ENCODE data around the gene GRK4.
A peak's percentile ranks its signal among the peaks of the same experiment; 100 is the strongest.
"Not testable (repeated sequence)": the region's sequence is repeated elsewhere in the genome, so short reads cannot be mapped to it uniquely, and the experiment has no call there.

GRK4 gene

GRCh38 chr4:2963175-2963965 is at the start of gene GRK4, which contains the start of gene NOP14:
Gene GRK4, plus strand, starts transcription at chr4:2963571. Its CDS starts 500 bp downstream, at chr4:2964071.
Gene NOP14, minus strand, starts transcription at chr4:2963406. Its CDS starts 87 bp downstream, at chr4:2963319.
- peak; percentile 99 for DNase-seq (ENCODE audit: low spot score)

GRCh38 chr4:2914256-2915126 is 48.9 kb upstream of the GRK4 start:
- no peak for DNase-seq (ENCODE audit: low spot score)

- no peak for DNase-seq (ENCODE audit: low spot score)
These were observed 47.6 kb upstream of the GRK4 start for GRCh38 chr4:2915789-2916188.

GRCh38 chr4:2916696-2917095 is 46.7 kb upstream of the GRK4 start:
- not testable (repeated sequence) for DNase-seq (ENCODE audit: low spot score)

- DNase-seq (ENCODE audit: low spot score): not testable (repeated sequence)
These were observed 45.1 kb upstream of the GRK4 start for GRCh38 chr4:2918300-2918699.

- not testable (repeated sequence) for DNase-seq (ENCODE audit: low spot score)
These were observed 44.7 kb upstream of the GRK4 start for GRCh38 chr4:2918714-2919113.

GRCh38 chr4:2922453-2923101 is 40.8 kb upstream of the GRK4 start:
- DNase-seq (ENCODE audit: low spot score): not testable (repeated sequence)

- DNase-seq (ENCODE audit: low spot score): no peak
These were observed 40.2 kb upstream of the GRK4 start for GRCh38 chr4:2923141-2923551.

GRCh38 chr4:2923668-2924173 is 39.6 kb upstream of the GRK4 start:
- DNase-seq (ENCODE audit: low spot score): no peak

GRCh38 chr4:2924286-2924685 is 39.1 kb upstream of the GRK4 start:
- no peak for DNase-seq (ENCODE audit: low spot score)

GRCh38 chr4:2924765-2925301 is 38.5 kb upstream of the GRK4 start:
- DNase-seq (ENCODE audit: low spot score): no peak

GRCh38 chr4:2925496-2925895 is 37.9 kb upstream of the GRK4 start:
- DNase-seq (ENCODE audit: low spot score): no peak

GRCh38 chr4:2925931-2926860 is 37.2 kb upstream of the GRK4 start:
- DNase-seq (ENCODE audit: low spot score): no peak

- no peak for DNase-seq (ENCODE audit: low spot score)
These were observed 36.2 kb upstream of the GRK4 start for GRCh38 chr4:2927016-2927695.

- DNase-seq (ENCODE audit: low spot score): no peak
These were observed 35.7 kb upstream of the GRK4 start for GRCh38 chr4:2927696-2928075.

GRCh38 chr4:2928242-2929176 is 34.9 kb upstream of the GRK4 start:
- DNase-seq (ENCODE audit: low spot score): no peak

GRCh38 chr4:2929469-2929868 is 33.9 kb upstream of the GRK4 start:
- no peak for DNase-seq (ENCODE audit: low spot score)

- DNase-seq (ENCODE audit: low spot score): no peak
These were observed 33.1 kb upstream of the GRK4 start for GRCh38 chr4:2930135-2930757.

All from NAMALWA (cell line).